GM12801 (cell line): ENCODE results near the gene C16orf46.

Experiments
- TF ChIP-seq, protein P1 (sequence below): IDR thresholded peaks from one replicate; pipeline ENCODE4 v1.5.1; 2011; ENCODE audit warnings: control low read depth; ENCODE audit not compliant: insufficient read length; ENCODE audit errors: extremely low read depth

The C16orf46 gene, protein sequence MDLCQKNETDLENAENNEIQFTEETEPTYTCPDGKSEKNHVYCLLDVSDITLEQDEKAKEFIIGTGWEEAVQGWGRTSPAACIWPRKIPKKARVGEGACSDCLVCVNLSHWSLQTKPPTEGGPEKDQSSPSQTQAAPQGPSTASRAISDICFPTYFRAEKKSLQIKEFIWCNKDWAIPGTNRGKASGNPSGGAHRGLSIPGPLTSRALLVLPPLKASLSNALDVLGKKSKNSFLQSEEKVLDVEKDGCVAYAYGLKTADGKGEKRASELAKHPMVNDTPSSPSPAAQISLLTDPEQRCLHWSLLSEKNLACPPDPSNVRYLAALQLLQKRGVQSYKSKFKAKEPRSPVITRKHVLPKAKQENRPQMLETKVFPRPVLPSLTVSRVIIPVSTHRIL

GRCh38 chr16:81077076-81077940, at the start of gene C16orf46:
TSS of gene C16orf46 (minus strand) at chr16:81077238. CDS start at chr16:81063955, 13,283 bp downstream.
- TF ChIP-seq, protein P1, sequence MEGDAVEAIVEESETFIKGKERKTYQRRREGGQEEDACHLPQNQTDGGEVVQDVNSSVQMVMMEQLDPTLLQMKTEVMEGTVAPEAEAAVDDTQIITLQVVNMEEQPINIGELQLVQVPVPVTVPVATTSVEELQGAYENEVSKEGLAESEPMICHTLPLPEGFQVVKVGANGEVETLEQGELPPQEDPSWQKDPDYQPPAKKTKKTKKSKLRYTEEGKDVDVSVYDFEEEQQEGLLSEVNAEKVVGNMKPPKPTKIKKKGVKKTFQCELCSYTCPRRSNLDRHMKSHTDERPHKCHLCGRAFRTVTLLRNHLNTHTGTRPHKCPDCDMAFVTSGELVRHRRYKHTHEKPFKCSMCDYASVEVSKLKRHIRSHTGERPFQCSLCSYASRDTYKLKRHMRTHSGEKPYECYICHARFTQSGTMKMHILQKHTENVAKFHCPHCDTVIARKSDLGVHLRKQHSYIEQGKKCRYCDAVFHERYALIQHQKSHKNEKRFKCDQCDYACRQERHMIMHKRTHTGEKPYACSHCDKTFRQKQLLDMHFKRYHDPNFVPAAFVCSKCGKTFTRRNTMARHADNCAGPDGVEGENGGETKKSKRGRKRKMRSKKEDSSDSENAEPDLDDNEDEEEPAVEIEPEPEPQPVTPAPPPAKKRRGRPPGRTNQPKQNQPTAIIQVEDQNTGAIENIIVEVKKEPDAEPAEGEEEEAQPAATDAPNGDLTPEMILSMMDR, result no peak

- TF ChIP-seq, protein P1, result no peak
Measured at GRCh38 chr16:81123092-81123852, 46.2 kb upstream of the C16orf46 start.

- TF ChIP-seq, protein P1, result no peak
Measured at GRCh38 chr16:81121474-81121990, 44.5 kb upstream of the C16orf46 start.

GRCh38 chr16:81117436-81117835, 40.4 kb upstream of the C16orf46 start:
- TF ChIP-seq, protein P1, result no peak

- TF ChIP-seq, protein P1, result no peak
Measured at GRCh38 chr16:81116285-81116684, 39.2 kb upstream of the C16orf46 start.

DNA sequence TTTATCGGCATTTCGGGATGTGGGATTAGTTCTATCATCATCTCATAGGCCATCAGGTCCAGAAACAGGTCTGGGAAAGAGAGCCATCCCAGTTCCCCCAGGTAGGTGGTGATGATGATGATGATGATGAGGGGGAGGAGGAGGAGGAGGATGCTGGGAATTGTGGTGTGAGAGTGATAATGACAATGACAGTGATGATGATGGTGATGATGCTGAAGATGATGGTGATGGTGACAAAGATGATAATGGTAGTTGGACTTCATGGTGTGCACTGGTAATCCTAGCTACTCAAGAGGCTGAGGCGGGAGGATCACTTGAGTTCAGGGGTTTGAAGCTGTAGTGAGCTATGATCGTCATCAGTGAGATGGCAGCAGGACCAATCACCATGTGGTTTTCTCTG, 35.4 kb upstream of the C16orf46 start:
- TF ChIP-seq, protein P1, result no peak
